ENCODE results near the gene MAPK7.

The MAPK7 gene

DNA sequence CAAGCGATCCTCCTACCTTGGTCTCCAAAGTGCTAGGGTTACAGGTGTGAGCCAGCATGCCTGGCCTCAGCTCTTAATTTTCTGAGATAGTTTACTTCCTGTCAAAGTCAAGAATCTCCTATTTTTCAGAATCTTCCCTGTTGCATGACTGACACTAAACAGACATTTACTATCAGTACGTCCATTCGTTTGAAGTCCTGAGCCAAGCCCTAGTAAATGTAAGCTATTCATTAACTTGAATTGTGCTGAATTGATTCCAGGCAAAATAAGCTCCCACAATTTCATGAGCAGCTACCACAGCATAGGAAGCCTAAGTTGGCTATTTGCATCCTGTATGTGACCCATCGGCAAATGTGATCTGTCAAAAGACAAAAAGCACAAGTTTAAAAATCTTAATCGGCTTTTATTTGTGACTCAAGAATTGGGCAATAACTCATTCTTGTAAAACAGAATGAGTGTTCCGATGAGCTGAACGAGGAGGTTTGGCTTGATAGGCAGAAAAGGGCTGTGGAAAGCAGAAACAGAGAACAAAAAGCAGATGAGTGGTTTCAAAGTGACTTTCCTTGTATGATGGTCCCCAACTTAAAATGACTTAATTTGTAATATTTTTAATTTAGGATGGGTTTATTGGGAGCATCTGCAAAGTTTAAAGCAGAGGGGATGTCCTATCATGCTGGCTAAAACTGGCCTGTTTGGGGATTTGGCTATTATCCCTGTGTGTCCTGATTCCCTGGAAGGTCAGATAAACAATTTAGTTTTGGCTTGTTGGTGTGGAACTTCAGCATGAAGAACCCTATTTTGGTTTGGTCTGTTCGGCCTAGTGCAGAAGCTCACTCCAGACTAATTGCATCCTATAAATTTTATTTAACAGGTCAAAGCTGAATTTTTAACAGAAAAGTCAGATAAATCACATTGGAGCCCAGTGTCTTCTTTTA, 46.9 kb downstream of the MAPK7 start:
- no peak for DNase-seq

GRCh38 chr17:19426631-19427030, 48.3 kb downstream of the MAPK7 start:
- DNase-seq: no peak

- no peak for DNase-seq
These were observed 53.4 kb downstream of the MAPK7 start for GRCh38 chr17:19431691-19432090.

Measured in midbrain (tissue), 1 donor.